HEK293T (cell line): Measurements from ENCODE around the gene CD28.

Source experiments
- BHLHE40 ChIP-seq: fragments of 450-650 bp; IDR thresholded peaks from 2 replicates; pipeline ENCODE4 v1.6.1; 2016; ENCODE audit warnings: mild to moderate bottlenecking, moderate library complexity, borderline replicate concordance
- ELF4 ChIP-seq: fragments of 450-650 bp; IDR thresholded peaks from 2 replicates; pipeline ENCODE4 v1.6.1; 2017; ENCODE audit warnings: antibody characterized with exemption
- L3MBTL2 ChIP-seq: fragments of 450-650 bp; conservative IDR thresholded peaks from 2 replicates; pipeline ENCODE4 v1.6.1; 2016; ENCODE audit warnings: mild to moderate bottlenecking
- SUZ12 ChIP-seq: fragments of 450-650 bp; IDR thresholded peaks from 2 replicates; pipeline ENCODE4 v1.6.1; 2016; ENCODE audit warnings: mild to moderate bottlenecking

- TF ChIP-seq L3MBTL2: no peak
- no peak for TF ChIP-seq BHLHE40
- TF ChIP-seq SUZ12: no peak
- TF ChIP-seq ELF4: no peak
Observed at GRCh38 chr2:203690441-203691047, 15.9 kb upstream of the CD28 start.
